Liver (tissue), 3 donors: ENCODE data around the gene DLX6.

Source experiments
- CTCF ChIP-seq: fragments of 150-350 bp; IDR thresholded peaks from 2 replicates; pipeline ENCODE4 v1.5.1; 2017; ENCODE audit warnings: improper control_type of control experiment, low read depth, low read length; ENCODE audit not compliant: missing input control
- EGR1 ChIP-seq, 2 donors: IDR thresholded peaks; 2 replicates each; pipeline ENCODE4 v1.6.1; 2016 to 2018; ENCODE audit warnings: antibody characterized with exemption in 2 of 2, low read depth in 2 of 2
- FOXA2 ChIP-seq: IDR thresholded peaks from 2 replicates; pipeline ENCODE4 v1.6.1; 2016; ENCODE audit warnings: antibody characterized with exemption
- HNF4A ChIP-seq, 2 donors: conservative IDR thresholded peaks; 2 replicates each; pipeline ENCODE4 v1.6.1; 2016; ENCODE audit warnings: antibody characterized with exemption in 2 of 2, mild to moderate bottlenecking in 2 of 2
- JUND ChIP-seq, 2 donors: IDR thresholded peaks; 2 replicates each; pipeline ENCODE4 v1.6.1; 2016; ENCODE audit warnings: antibody characterized with exemption in 2 of 2
- MAX ChIP-seq: IDR thresholded peaks from 2 replicates; pipeline ENCODE4 v1.6.1; 2016; ENCODE audit warnings: antibody characterized with exemption
- NR2F2 ChIP-seq: IDR thresholded peaks from 2 replicates; pipeline ENCODE4 v1.6.1; 2016; ENCODE audit warnings: antibody characterized with exemption
- RAD21 ChIP-seq, 2 donors: IDR thresholded peaks; 2 replicates each; pipeline ENCODE4 v1.6.1; 2016; ENCODE audit warnings: antibody characterized with exemption in 2 of 2, mild to moderate bottlenecking in 2 of 2
- SP1 ChIP-seq: IDR thresholded peaks from 2 replicates; pipeline ENCODE4 v1.6.1; 2018; ENCODE audit warnings: antibody characterized with exemption, mild to moderate bottlenecking
- YY1 ChIP-seq: IDR thresholded peaks from 2 replicates; pipeline ENCODE4 v1.6.1; 2016; ENCODE audit warnings: antibody characterized with exemption, mild to moderate bottlenecking
- TF ChIP-seq, protein P1 (sequence below): IDR thresholded peaks from 2 replicates; pipeline ENCODE4 v1.6.1; 2016; ENCODE audit warnings: antibody characterized with exemption, mild to moderate bottlenecking
- TF ChIP-seq, protein P2 (sequence below): IDR thresholded peaks from 2 replicates; pipeline ENCODE4 v1.6.1; 2016; ENCODE audit warnings: antibody characterized with exemption
- donor health status: healthy.
- donor health status: healthy.

- TF ChIP-seq MAX (no peak), CTCF (no peak), NR2F2 (no peak), HNF4A (conservative IDR thresholded peaks at IDR 0.05) (no peak), SP1 (no peak), YY1 (no peak), RAD21 (IDR thresholded peaks at IDR 0.05) (no peak), EGR1 (IDR thresholded peaks at IDR 0.05; ENCODE audit: low read depth in 2 of 2) (no peak), JUND (IDR thresholded peaks at IDR 0.05) (no peak), FOXA2 (no peak)
- TF ChIP-seq, protein P1, sequence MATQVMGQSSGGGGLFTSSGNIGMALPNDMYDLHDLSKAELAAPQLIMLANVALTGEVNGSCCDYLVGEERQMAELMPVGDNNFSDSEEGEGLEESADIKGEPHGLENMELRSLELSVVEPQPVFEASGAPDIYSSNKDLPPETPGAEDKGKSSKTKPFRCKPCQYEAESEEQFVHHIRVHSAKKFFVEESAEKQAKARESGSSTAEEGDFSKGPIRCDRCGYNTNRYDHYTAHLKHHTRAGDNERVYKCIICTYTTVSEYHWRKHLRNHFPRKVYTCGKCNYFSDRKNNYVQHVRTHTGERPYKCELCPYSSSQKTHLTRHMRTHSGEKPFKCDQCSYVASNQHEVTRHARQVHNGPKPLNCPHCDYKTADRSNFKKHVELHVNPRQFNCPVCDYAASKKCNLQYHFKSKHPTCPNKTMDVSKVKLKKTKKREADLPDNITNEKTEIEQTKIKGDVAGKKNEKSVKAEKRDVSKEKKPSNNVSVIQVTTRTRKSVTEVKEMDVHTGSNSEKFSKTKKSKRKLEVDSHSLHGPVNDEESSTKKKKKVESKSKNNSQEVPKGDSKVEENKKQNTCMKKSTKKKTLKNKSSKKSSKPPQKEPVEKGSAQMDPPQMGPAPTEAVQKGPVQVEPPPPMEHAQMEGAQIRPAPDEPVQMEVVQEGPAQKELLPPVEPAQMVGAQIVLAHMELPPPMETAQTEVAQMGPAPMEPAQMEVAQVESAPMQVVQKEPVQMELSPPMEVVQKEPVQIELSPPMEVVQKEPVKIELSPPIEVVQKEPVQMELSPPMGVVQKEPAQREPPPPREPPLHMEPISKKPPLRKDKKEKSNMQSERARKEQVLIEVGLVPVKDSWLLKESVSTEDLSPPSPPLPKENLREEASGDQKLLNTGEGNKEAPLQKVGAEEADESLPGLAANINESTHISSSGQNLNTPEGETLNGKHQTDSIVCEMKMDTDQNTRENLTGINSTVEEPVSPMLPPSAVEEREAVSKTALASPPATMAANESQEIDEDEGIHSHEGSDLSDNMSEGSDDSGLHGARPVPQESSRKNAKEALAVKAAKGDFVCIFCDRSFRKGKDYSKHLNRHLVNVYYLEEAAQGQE, result no peak
- TF ChIP-seq, protein P2, sequence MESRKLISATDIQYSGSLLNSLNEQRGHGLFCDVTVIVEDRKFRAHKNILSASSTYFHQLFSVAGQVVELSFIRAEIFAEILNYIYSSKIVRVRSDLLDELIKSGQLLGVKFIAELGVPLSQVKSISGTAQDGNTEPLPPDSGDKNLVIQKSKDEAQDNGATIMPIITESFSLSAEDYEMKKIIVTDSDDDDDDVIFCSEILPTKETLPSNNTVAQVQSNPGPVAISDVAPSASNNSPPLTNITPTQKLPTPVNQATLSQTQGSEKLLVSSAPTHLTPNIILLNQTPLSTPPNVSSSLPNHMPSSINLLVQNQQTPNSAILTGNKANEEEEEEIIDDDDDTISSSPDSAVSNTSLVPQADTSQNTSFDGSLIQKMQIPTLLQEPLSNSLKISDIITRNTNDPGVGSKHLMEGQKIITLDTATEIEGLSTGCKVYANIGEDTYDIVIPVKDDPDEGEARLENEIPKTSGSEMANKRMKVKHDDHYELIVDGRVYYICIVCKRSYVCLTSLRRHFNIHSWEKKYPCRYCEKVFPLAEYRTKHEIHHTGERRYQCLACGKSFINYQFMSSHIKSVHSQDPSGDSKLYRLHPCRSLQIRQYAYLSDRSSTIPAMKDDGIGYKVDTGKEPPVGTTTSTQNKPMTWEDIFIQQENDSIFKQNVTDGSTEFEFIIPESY, result no peak
Observed at GRCh38 chr7:96970739-96971138, 34.6 kb upstream of the DLX6 start.
